ENCODE results near the gene ARSH. TPM values are rescaled to one million over a fixed set of nuclear protein-coding genes. Genes with fewer than 3 reads are reported as not detected.
A peak's percentile ranks its signal among the peaks of the same experiment; 100 is the strongest.

ARSH gene
- total and polyA plus RNA-seq, 8 donors = 0.05 to 0.15 (median 0.09) TPM; not detected in 4

DNA sequence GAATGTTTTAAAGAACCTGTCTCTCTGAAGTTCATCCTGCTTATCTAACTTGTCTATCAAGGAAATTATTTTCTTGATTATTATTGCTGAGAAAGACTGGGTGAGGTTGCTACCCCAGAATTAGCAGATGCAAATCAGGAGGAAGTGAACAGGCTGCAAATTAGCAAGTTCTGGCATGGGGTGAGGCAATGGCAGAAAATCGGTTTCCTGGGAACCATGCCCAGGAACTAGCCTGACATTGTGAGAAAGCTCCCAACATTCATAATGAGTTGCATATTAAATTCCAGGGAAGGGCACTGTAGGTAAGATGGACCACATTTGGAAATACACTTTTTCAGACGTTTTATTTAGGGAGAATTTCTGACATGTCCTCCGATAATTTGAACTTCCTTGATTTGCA is 46.5 kb downstream of the ARSH start:
- FAIRE-seq = no peak
- intact Hi-C loops (cut with DNase I) = no loop called here
- no peaks in the 10 kb centered on the region for H3K9me3 ChIP-seq
- DNase-seq = peak in 2 of 6 donors; percentile 11 to 42
- H3K27ac ChIP-seq = no peak overlapping the region
- peak; percentile 66 to 83 (median 74) for ATAC-seq
- TF ChIP-seq CTCF (IDR thresholded peaks at IDR 0.05) = no peak
- WGBS, 2 donors = 21 to 38% methylated on average over 3 of the region's 3 CpGs
- H3K4me1 ChIP-seq = no peaks in the 10 kb centered on the region
- no peak overlapping the region for H3K4me3 ChIP-seq
- H3K27me3 ChIP-seq = no peaks in the 10 kb centered on the region
- H3K36me3 ChIP-seq = no peaks in the 10 kb centered on the region

GRCh38 chrX:3066555-3066954 is 60.2 kb downstream of the ARSH start:
- FAIRE-seq = no peak
- intact Hi-C loops (cut with DNase I) = no loop called here
- Histone ChIP-seq H3K4me3 (no peak overlapping the region), H3K4me1 (no peaks in the 10 kb centered on the region), H3K9me3 (no peaks in the 10 kb centered on the region), H3K36me3 (no peaks in the 10 kb centered on the region), H3K27ac (no peak overlapping the region), H3K27me3 (no peaks in the 10 kb centered on the region)
- DNase-seq = peak in 4 of 6 donors; percentile 49 to 69 (median 56)
- WGBS, 2 donors = 7 to 11% methylated on average over 9 of the region's 9 CpGs
- TF ChIP-seq CTCF (IDR thresholded peaks at IDR 0.05) = no peak
- ATAC-seq = peak; percentile 88 to 100 (median 96)

- no peaks in the 10 kb centered on the region for H3K36me3 ChIP-seq
- intact Hi-C loops (cut with DNase I) = no loop called here
- H3K27me3 ChIP-seq = no peaks in the 10 kb centered on the region
- ATAC-seq (no peak), DNase-seq (no peak), FAIRE-seq (no peak)
- 11 to 17% methylated on average over 1 of the region's 1 CpG for WGBS, 2 donors
- no peak for TF ChIP-seq CTCF (IDR thresholded peaks at IDR 0.05)
- H3K27ac ChIP-seq = no peak overlapping the region
- no peaks in the 10 kb centered on the region for H3K4me1 ChIP-seq
- H3K9me3 ChIP-seq = no peaks in the 10 kb centered on the region
- no peak overlapping the region for H3K4me3 ChIP-seq
These were observed 69.6 kb downstream of the ARSH start for GRCh38 chrX:3075959-3076358.

DNA sequence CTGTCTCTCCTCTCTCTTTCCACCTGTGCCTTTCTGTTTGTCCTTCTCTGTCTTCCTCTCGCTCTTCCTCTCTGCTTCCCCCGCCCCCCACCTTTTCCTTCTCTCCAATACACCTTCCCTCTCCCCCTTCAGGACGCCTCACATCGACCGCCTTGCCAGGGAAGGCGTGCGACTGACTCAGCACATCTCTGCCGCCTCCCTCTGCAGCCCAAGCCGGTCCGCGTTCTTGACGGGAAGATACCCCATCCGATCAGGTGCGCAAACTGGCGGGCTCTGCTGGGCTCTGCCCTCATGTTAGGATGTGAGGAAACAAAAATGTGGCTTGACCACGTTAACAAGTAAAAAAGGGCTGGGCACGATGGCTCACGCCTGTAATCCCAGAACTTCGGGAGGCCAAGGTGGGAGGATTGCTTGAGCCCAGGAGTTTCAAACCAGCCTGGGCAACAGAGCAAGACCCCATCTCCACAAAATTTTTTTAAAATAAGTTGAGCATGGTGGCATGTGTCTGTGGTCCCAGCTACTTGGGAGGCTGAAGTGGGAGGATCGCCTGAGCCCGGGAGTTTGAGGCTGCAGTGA is 70.2 kb downstream of the ARSH start:
- FAIRE-seq (no peak), DNase-seq (peak in 1 of 6 donors; percentile 56), ATAC-seq (no peak)
- WGBS, 2 donors = 39 to 42% methylated on average over 21 of the region's 21 CpGs
- no peaks in the 10 kb centered on the region for H3K36me3 ChIP-seq
- TF ChIP-seq CTCF (IDR thresholded peaks at IDR 0.05) = no peak
- no peaks in the 10 kb centered on the region for H3K27me3 ChIP-seq
- no peak overlapping the region for H3K27ac ChIP-seq
- H3K9me3 ChIP-seq = no peaks in the 10 kb centered on the region
- intact Hi-C loops (cut with DNase I) = no loop called here
- no peaks in the 10 kb centered on the region for H3K4me1 ChIP-seq
- H3K4me3 ChIP-seq = no peak overlapping the region

Other genes starting within 250 kb of the ARSH start
- gene GYG2, start 177.6 kb upstream of the ARSH start, total RNA-seq = 1 to 10 TPM; 3.0 to 8.6 (median 4.9) TPM
- 1 to 10 TPM; 2.2 to 6.0 TPM for gene GYG2, start 177.6 kb upstream of the ARSH start, polyA plus RNA-seq
- 10 to 100 TPM; 29.8 to 67.0 (median 52.2) TPM for gene ARSD, start 77.2 kb upstream of the ARSH start, total RNA-seq
- 10 to 100 TPM; 17.8 to 35.7 TPM for gene ARSD, start 77.2 kb upstream of the ARSH start, polyA plus RNA-seq
- gene ARSF, start 34.9 kb downstream of the ARSH start, total RNA-seq = under 1 TPM in 3 of 6 donors, not detected in 3; 0.24 to 0.46 (median 0.29) TPM
- under 1 TPM; 0.26 to 0.34 TPM for gene ARSF, start 34.9 kb downstream of the ARSH start, polyA plus RNA-seq

All from pancreas (tissue), 10 donors.